GM10266 (cell line): ENCODE data around the gene KIFC1.

ENCODE experiments used
- DNase-seq: peaks from one replicate; pipeline ENCODE4 v3.0.0; 2012; ENCODE audit errors: extremely low spot score
- TF ChIP-seq, protein P1 (sequence below): IDR thresholded peaks from 2 replicates; pipeline ENCODE4 v1.5.1; 2012; ENCODE audit warnings: mild to moderate bottlenecking, low read depth; ENCODE audit not compliant: control insufficient read depth, insufficient read depth; ENCODE audit errors: missing control alignments

The KIFC1 gene

DNA sequence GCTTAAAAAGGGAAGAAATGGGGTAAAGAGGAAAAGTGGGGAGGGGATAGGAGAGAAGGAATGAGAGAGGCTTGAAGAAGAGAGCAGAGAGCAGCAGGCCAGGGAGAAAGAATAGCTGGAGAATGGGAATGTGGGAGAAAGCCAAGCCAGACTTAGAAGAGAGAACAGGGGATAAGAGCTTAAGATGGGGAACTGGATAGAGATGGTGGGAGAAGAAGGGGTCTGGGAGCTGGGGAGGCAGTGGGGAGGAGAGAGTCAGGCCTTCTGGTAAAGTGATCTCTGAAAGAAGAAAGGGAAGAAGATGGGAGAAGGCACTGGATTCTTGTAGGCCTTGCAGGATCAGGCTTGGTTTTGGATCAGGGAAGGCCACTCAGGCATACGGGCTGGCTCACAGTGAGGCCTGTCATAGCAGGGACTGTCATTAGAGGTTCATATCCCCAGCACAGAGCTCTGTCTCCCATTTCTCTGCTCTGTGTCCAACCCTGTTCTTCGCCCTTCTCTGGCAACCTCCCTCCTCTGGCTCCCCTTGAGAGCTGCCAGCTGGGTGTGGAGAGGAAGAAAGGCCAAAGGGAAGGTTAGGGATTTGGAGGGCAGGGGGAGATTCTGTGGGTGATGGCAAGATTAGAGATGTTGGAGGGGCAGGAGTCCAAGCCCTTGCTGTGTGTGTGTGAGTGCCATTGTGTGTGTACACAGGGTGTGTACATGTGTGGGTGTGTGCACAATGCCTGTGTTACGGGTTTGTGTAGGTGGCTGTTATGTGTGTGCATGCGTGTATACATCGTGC, 37.5 kb downstream of the KIFC1 start:
- no peak for DNase-seq
- TF ChIP-seq, protein P1, sequence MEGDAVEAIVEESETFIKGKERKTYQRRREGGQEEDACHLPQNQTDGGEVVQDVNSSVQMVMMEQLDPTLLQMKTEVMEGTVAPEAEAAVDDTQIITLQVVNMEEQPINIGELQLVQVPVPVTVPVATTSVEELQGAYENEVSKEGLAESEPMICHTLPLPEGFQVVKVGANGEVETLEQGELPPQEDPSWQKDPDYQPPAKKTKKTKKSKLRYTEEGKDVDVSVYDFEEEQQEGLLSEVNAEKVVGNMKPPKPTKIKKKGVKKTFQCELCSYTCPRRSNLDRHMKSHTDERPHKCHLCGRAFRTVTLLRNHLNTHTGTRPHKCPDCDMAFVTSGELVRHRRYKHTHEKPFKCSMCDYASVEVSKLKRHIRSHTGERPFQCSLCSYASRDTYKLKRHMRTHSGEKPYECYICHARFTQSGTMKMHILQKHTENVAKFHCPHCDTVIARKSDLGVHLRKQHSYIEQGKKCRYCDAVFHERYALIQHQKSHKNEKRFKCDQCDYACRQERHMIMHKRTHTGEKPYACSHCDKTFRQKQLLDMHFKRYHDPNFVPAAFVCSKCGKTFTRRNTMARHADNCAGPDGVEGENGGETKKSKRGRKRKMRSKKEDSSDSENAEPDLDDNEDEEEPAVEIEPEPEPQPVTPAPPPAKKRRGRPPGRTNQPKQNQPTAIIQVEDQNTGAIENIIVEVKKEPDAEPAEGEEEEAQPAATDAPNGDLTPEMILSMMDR: no peak

DNA sequence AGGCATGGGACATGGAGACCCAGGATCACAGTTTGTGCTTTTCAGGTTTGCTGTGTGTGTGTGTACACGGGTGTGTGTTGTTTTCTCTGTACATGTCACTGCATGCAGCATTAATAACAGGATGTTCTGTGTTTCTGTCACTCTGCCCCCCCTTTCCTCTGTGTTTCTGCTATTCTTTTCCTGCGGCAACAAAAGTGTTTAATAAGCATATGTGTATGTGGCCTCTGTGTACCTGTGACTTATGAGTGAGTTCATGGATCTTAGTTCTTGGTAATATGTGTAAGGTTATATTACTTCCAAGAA, 38.1 kb downstream of the KIFC1 start:
- TF ChIP-seq, protein P1: no peak
- DNase-seq: no peak

DNA sequence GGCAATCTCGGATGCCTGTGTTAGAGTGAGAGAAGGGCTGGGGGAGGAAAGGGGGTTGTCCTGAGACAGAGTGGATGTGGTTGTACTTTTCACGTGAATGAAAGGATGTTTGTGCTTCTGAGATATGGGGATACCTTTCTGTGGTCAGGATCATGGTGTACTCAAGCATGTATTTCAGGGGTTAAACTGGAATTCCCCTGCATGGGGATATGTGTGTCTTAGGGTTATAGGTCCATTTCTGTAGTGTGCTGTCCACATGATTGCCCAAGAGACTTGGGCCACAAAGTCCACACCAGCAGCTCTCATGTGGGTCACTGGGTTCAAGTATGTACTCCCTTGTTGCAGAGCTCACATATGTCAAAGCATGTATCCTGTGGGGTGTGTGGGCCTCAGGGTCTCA, 38.7 kb downstream of the KIFC1 start:
- TF ChIP-seq, protein P1: no peak
- DNase-seq: no peak

GRCh38 chr6:33430991-33431879, 39.6 kb downstream of the KIFC1 start:
- TF ChIP-seq, protein P1: no peak
- peak; percentile 95 for DNase-seq

DNA sequence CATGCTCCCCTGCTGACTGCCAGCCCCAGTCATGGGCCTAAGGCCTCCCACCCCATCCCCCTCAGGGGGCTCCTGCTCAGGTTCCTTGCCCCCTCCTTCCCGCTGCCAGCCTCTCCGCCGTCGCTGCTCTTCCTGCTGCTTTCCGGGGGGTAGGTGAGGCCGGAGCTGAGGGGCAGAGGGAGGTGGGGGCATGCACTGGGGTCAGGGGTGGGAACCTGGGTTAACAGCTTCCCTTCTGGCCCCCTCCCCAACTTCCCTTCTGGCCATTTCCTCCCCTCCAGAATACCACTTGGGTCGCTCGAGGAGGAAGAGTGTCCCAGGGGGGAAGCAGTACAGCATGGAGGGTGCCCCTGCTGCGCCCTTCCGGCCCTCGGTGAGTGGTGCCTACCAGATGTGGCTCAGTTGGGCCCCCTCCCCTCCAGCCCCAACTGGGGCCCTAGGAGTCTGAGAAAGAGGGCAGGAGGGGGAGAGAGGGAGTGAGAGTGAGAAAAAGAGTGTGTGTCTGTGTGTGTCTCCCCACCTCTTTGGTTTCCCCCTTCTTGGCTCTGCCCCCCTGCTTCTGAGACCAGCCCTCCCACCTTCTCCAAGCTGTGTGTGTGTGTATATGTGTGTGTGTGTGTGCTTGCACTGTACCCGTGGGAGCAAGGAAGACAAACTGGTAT, 40.4 kb downstream of the KIFC1 start:
- peak; percentile 55 for DNase-seq
- TF ChIP-seq, protein P1: no peak

- no peak for DNase-seq
- TF ChIP-seq, protein P1: no peak
Observed at GRCh38 chr6:33432546-33432945, 40.9 kb downstream of the KIFC1 start.
